Transverse colon (tissue), 4 donors: ENCODE results near the gene PLIN5. TPM values are rescaled to one million over a fixed set of nuclear protein-coding genes. Genes with fewer than 3 reads are reported as not detected.

Experiments
- DNase-seq: peaks from one replicate; pipeline ENCODE4 v3.0.0-alpha.2; 2019
- H3K27ac ChIP-seq, 4 donors: fragments of 200-600 bp; sonication (generic); 2 replicates each; pipeline ENCODE4 v1.5.1; 2016 to 2018; ENCODE audit warnings: inconsistent platforms in 4 of 4
- H3K27me3 ChIP-seq: fragments of 200-600 bp; sonication (generic); 2 replicates; pipeline ENCODE4 v1.5.1; 2017; ENCODE audit warnings: inconsistent platforms
- H3K36me3 ChIP-seq, 4 donors: fragments of 200-600 bp; sonication (generic); 2 replicates each; pipeline ENCODE4 v1.5.1; 2017 to 2019; ENCODE audit warnings: inconsistent platforms in 4 of 4
- H3K4me1 ChIP-seq, 4 donors: fragments of 200-600 bp; sonication (generic); 2 replicates each; pipeline ENCODE4 v1.5.1; 2017 to 2020; ENCODE audit warnings: inconsistent platforms in 4 of 4
- H3K4me3 ChIP-seq, 4 donors: fragments of 200-600 bp; sonication (generic); 1 replicate in 1 of 4; 2 replicates in 3 of 4; pipeline versions ENCODE4 v1.5.1 to v1.6.1; 2017 to 2019; ENCODE audit warnings: inconsistent platforms in 4 of 4
- H3K9me3 ChIP-seq, 2 donors: fragments of 200-600 bp; sonication (generic); 2 replicates each; pipeline ENCODE4 v1.5.1; 2017 to 2019; ENCODE audit warnings: inconsistent platforms in 2 of 2
- EP300 ChIP-seq: sonication (generic); formaldehyde crosslinking; IDR thresholded peaks from one replicate; pipeline ENCODE4 v1.6.1; 2017; ENCODE audit warnings: antibody characterized with exemption, low read depth
- POLR2A ChIP-seq: fragments of 450-650 bp; IDR thresholded peaks from one replicate; pipeline ENCODE4 v1.6.1; 2016; ENCODE audit warnings: antibody characterized with exemption, mild to moderate bottlenecking, moderate library complexity
- POLR2AphosphoS5 ChIP-seq, 3 donors: sonication (generic); formaldehyde crosslinking; IDR thresholded peaks; one replicate each; pipeline ENCODE4 v1.6.1; 2016; ENCODE audit warnings: antibody characterized with exemption in 3 of 3
- WGBS, 2 donors: methylation state at CpG; one replicate each; pipeline ENCODE4 v1.1.5; 2018; ENCODE audit warnings: low coverage in 1 of 2; 5-methylcytosine and 5-hydroxymethylcytosine counted together
- in situ Hi-C, 4 donors: fragments of 200-750 bp; cut with MboI; loops; one replicate each; pipeline versions ENCODE4 v1.15.0 to v1.15.1; 2017; ENCODE audit warnings: low sequenced_read_pairs in 3 of 4, low pct_ligation_motif_present in 1 of 4, low pct_unique_long_range_greater_than_20kb in 1 of 4
- intact Hi-C: fragments of 100-400 bp; cut with DNase I; formaldehyde crosslinking; loops from one replicate; pipeline ENCODE4 v1.15.1; 2023; ENCODE audit warnings: low total_unique reads
- total RNA-seq, 4 donors: library from RNA; depleted of rRNA; stranded (reverse); fragments of >200 nt; gene quantifications; one replicate each; pipeline ENCODE4 v1.1.0, GENCODE V29; 2016
- TF ChIP-seq, protein P1 (sequence below), 5 experiments: fragments of 200-600 bp in 3 of 5; fragments of 450-650 bp in 2 of 5; sonication (generic) in 3 of 5; IDR thresholded peaks; 1 replicate in 2 of 5; 2 replicates in 3 of 5; pipeline ENCODE4 v1.5.1; 2016 to 2017; ENCODE audit warnings: antibody characterized with exemption in 5 of 5, inconsistent platforms in 3 of 5, mild to moderate bottlenecking in 2 of 5, moderate library complexity in 1 of 5

The PLIN5 gene
- total RNA-seq, 4 donors from 2014 or later = 2.7 to 6.7 (median 6.0) TPM; not detected in 1

DNA sequence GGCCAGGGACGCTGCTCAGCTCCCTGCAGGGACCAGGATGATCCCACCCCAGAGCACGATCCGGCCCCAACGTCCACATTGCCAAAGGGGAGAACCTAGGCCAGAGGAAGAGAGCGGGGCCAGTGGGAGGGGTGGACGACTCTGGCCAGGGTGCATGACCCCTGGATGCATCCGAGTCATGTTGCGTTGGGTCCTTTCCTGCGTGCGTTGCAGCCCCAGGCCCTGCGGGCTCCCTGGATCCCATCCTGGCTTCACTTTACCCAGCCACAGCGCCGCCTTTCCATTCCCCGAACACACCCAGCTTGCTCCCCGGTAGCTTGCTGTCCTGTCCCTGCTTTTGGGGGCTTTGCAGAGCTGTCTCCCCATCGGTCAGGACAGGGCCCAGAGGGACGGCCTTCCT lies 27.2 kb downstream of the PLIN5 start:
- no peak for TF ChIP-seq POLR2AphosphoS5 (IDR thresholded peaks at IDR 0.05)
- TF ChIP-seq EP300 = no peak
- TF ChIP-seq POLR2A = no peak
- TF ChIP-seq, protein P1, sequence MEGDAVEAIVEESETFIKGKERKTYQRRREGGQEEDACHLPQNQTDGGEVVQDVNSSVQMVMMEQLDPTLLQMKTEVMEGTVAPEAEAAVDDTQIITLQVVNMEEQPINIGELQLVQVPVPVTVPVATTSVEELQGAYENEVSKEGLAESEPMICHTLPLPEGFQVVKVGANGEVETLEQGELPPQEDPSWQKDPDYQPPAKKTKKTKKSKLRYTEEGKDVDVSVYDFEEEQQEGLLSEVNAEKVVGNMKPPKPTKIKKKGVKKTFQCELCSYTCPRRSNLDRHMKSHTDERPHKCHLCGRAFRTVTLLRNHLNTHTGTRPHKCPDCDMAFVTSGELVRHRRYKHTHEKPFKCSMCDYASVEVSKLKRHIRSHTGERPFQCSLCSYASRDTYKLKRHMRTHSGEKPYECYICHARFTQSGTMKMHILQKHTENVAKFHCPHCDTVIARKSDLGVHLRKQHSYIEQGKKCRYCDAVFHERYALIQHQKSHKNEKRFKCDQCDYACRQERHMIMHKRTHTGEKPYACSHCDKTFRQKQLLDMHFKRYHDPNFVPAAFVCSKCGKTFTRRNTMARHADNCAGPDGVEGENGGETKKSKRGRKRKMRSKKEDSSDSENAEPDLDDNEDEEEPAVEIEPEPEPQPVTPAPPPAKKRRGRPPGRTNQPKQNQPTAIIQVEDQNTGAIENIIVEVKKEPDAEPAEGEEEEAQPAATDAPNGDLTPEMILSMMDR (IDR thresholded peaks at IDR 0.05) = no peak
- Histone ChIP-seq H3K27me3 (no peaks in the 10 kb centered on the region), H3K36me3 (no peaks in the 10 kb centered on the region), H3K27ac (no peak overlapping the region), H3K9me3 (no peaks in the 10 kb centered on the region), H3K4me3 (no peak overlapping the region), H3K4me1 (no peaks in the 10 kb centered on the region)
- in situ Hi-C loops = no loop called here
- WGBS, 2 donors = 78% methylated on average over 11 of the region's 17 CpGs; no CpG with 5 or more reads in 1 of the 2 donors
- intact Hi-C loops = no loop called here
- no peak for DNase-seq

DNA sequence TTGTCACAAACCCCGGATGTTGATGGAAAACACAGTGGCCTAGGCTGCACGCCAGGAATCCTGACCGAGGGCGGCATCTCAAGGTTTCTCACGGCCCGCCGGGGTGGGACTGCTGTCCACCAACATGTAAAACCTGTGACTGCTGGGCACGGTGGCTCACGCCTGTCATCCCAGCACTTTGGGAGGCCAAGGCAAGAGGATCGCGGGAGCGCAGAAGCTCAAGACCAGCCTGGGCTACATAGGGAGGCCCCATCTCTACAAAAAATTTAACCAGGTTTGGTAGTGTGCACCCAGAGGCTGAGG lies 27.9 kb downstream of the PLIN5 start:
- no peak overlapping the region for H3K4me3 ChIP-seq
- H3K36me3 ChIP-seq = no peaks in the 10 kb centered on the region
- TF ChIP-seq EP300 (no peak), POLR2A (no peak), POLR2AphosphoS5 (IDR thresholded peaks at IDR 0.05) (no peak)
- TF ChIP-seq, protein P1 (IDR thresholded peaks at IDR 0.05) = no peak
- H3K4me1 ChIP-seq = no peaks in the 10 kb centered on the region
- intact Hi-C loops (no loop called here), in situ Hi-C loops (no loop called here)
- WGBS, 2 donors = 77% methylated on average over 12 of the region's 12 CpGs; no CpG with 5 or more reads in 1 of the 2 donors
- no peaks in the 10 kb centered on the region for H3K9me3 ChIP-seq
- DNase-seq = no peak
- H3K27me3 ChIP-seq = no peaks in the 10 kb centered on the region
- H3K27ac ChIP-seq = peak overlapping the region in 1 of 4 donors; percentile 8

DNA sequence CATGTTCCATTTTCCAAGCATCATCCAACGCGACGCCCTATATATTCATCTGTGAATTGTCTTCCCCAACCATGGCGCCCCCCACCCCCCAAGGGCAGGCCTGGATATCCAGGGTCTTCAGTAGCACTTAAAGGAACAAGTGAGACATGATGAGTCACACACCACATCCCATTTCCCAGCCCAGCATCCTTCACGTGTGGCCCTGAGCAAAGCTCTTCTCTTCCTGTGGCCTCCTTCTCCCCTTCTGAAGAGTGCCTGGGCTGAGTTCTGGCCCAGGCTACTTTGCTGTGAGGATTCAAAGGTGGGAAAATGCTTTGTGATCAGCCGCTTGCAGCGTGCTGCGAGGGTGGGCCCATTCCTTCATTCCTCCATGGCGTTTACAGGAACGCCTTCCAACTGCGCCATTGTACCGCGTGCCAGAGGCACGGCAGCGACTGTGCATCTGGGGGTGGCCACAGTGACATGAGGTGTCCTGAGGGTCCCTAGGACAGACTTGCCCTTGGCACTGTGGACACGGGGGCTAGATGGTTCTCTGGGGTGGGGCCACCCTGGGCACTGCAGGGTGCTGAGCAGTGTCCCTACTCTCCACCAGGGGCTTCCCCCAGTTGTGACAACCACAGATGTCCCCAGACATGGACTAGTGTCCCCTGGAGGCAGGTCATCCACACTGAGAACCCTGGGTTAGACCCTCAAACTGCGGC lies 28.4 kb downstream of the PLIN5 start:
- Histone ChIP-seq H3K4me3 (no peak overlapping the region), H3K27ac (peak overlapping the region in 1 of 4 donors; percentile 8), H3K4me1 (no peaks in the 10 kb centered on the region), H3K36me3 (no peaks in the 10 kb centered on the region), H3K9me3 (no peaks in the 10 kb centered on the region), H3K27me3 (no peaks in the 10 kb centered on the region)
- in situ Hi-C loops = no loop called here
- WGBS, 2 donors = 79 to 88% methylated on average over 5 to 12 of the region's 17 CpGs
- TF ChIP-seq POLR2AphosphoS5 (IDR thresholded peaks at IDR 0.05) = no peak
- TF ChIP-seq, protein P1 (IDR thresholded peaks at IDR 0.05) = no peak
- intact Hi-C loops = no loop called here
- DNase-seq = no peak

DNA sequence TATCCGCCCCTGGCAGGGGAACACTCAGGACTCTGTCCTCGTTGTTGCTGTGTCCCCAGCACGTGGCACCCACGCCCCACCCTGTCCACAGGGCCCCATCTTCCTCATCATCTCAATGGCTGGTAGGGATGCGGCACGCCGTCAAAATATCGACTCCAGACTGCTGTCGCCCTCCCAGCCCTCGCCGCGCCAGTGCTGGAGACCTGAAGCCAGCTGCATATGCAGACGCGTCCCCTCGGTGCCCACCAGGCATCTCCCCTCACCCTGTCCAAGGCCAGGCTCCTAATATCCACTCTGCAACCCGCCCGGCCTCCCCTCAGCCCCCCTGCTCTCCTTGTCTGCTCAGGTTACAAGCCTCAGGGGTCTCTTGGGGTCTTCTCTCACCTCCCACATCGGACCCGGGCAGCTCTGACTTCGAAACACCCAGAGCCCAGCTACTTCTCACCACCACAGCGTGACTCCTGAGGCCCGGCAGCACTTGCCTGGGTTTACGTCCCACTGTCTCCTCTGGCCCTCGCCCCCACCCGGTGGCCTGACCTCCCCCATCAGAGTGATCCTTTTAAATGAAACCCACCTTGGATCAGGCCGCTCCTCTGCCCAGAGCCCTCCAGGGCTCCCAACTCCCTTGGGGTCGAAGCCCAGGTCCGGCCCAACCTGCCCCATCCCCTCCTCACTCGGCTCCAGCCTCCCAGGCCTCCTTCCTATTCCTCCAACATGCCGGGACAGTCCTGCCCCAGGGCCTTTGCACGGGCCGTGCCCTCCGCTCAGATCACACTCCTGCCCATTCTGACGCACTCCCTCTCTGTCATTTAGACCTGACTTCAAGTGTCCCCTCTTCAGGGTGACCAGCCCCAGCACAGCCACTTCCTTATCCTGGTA lies 29.2 kb downstream of the PLIN5 start:
- Histone ChIP-seq H3K4me1 (no peaks in the 10 kb centered on the region), H3K27me3 (no peaks in the 10 kb centered on the region), H3K9me3 (no peaks in the 10 kb centered on the region), H3K27ac (peak overlapping the region in 1 of 4 donors; percentile 8), H3K4me3 (no peak overlapping the region), H3K36me3 (no peaks in the 10 kb centered on the region)
- intact Hi-C loops = no loop called here
- in situ Hi-C loops = no loop called here
- TF ChIP-seq EP300 (no peak), POLR2AphosphoS5 (IDR thresholded peaks at IDR 0.05) (no peak), POLR2A (no peak)
- TF ChIP-seq, protein P1 (IDR thresholded peaks at IDR 0.05) = no peak
- no peak for DNase-seq
- 94 to 95% methylated on average over 12 to 34 of the region's 34 CpGs for WGBS, 2 donors
